Measurements from ENCODE around the gene IRGC. TPM values are rescaled to one million over a fixed set of nuclear protein-coding genes. Genes with fewer than 3 reads are reported as not detected.
A peak's percentile ranks its signal among the peaks of the same experiment; 100 is the strongest.

Gene IRGC
- total and polyA plus RNA-seq, 8 donors, result not detected

- intact Hi-C loops (cut with DNase I; ENCODE audit: low total_unique reads), result loop anchor here (10.0 kb wide), 1 partner anchor 204 kb away; the partner anchor contains the start of gene LYPD3
- DNase-seq, result peak; percentile 98
- H3K27me3 ChIP-seq, result no peaks in the 10 kb centered on the region
- TF ChIP-seq POLR2AphosphoS5 (IDR thresholded peaks at IDR 0.05) (peak; percentile 70 to 96 (median 93)), POLR2A (IDR thresholded peaks at IDR 0.05) (peak in 2 of 4 donors; percentile 59 to 80), CTCF (IDR thresholded peaks at IDR 0.05) (no peak), EP300 (IDR thresholded peaks at IDR 0.05) (peak; percentile 43)
- peak overlapping the region; percentile 85 to 98 (median 96) for H3K27ac ChIP-seq
- H3K4me3 ChIP-seq, result peak overlapping the region; percentile 51 to 62 (median 56)
- WGBS, 5 donors, result 0 to 1% (median 0%) methylated on average over 42 to 44 of the region's 44 CpGs
- H3K4me1 ChIP-seq, result peaks cover 7 to 76% (median 28%) of the 10 kb centered on the region in 4 donors
- no peaks in the 10 kb centered on the region for H3K9me3 ChIP-seq
- H3K36me3 ChIP-seq, result peaks cover 12 to 42% (median 37%) of the 10 kb centered on the region in 4 donors
Measured at GRCh38 chr19:43668406-43669109, 47.3 kb upstream of the IRGC start.

- Histone ChIP-seq H3K27ac (peak overlapping the region in 4 of 5 donors; percentile 4 to 97 (median 68)), H3K27me3 (no peaks in the 10 kb centered on the region), H3K4me1 (peaks cover 12 to 78% (median 35%) of the 10 kb centered on the region in 4 donors), H3K9me3 (no peaks in the 10 kb centered on the region), H3K4me3 (no peak overlapping the region), H3K36me3 (peaks cover 2 to 6% (median 4%) of the 10 kb centered on the region in 4 donors)
- WGBS, 5 donors, result 44 to 55% (median 50%) methylated on average over 3 to 6 of the region's 6 CpGs
- TF ChIP-seq POLR2A (IDR thresholded peaks at IDR 0.05) (no peak), POLR2AphosphoS5 (IDR thresholded peaks at IDR 0.05) (peak in 1 of 3 donors; percentile 42), EP300 (IDR thresholded peaks at IDR 0.05) (no peak)
- peak in 1 of 2 donors; percentile 50 for DNase-seq
- intact Hi-C loops (cut with DNase I; ENCODE audit: low total_unique reads), result no loop called here
Measured at GRCh38 chr19:43672061-43672679, 43.7 kb upstream of the IRGC start.

GRCh38 chr19:43673637-43674036 is 42.2 kb upstream of the IRGC start:
- 55 to 82% (median 67%) methylated on average over 3 of the region's 3 CpGs for WGBS, 5 donors
- Histone ChIP-seq H3K27me3 (no peaks in the 10 kb centered on the region), H3K4me1 (peaks cover 5 to 68% (median 26%) of the 10 kb centered on the region in 4 donors), H3K27ac (peak overlapping the region in 4 of 5 donors; percentile 78 to 89 (median 85)), H3K36me3 (no peaks in the 10 kb centered on the region), H3K9me3 (no peaks in the 10 kb centered on the region), H3K4me3 (no peak overlapping the region)
- TF ChIP-seq POLR2AphosphoS5 (IDR thresholded peaks at IDR 0.05) (no peak), EP300 (IDR thresholded peaks at IDR 0.05) (no peak), POLR2A (IDR thresholded peaks at IDR 0.05) (no peak), CTCF (IDR thresholded peaks at IDR 0.05) (no peak)
- DNase-seq, result no peak
- intact Hi-C loops (cut with DNase I; ENCODE audit: low total_unique reads), result no loop called here

GRCh38 chr19:43674183-43674582 is 41.7 kb upstream of the IRGC start:
- Histone ChIP-seq H3K36me3 (no peaks in the 10 kb centered on the region), H3K27me3 (no peaks in the 10 kb centered on the region), H3K4me3 (no peak overlapping the region), H3K9me3 (no peaks in the 10 kb centered on the region), H3K4me1 (peaks cover 5 to 68% (median 24%) of the 10 kb centered on the region in 4 donors), H3K27ac (peak overlapping the region; percentile 67 to 89 (median 84))
- intact Hi-C loops (cut with DNase I; ENCODE audit: low total_unique reads), result no loop called here
- 93 to 96% (median 94%) methylated on average over 8 of the region's 8 CpGs for WGBS, 5 donors
- no peak for DNase-seq
- TF ChIP-seq CTCF (IDR thresholded peaks at IDR 0.05), result no peak
- TF ChIP-seq EP300 (IDR thresholded peaks at IDR 0.05), result no peak
- no peak for TF ChIP-seq POLR2AphosphoS5 (IDR thresholded peaks at IDR 0.05)
- TF ChIP-seq POLR2A (IDR thresholded peaks at IDR 0.05), result no peak

All from stomach (tissue), 9 donors.